GM21825 (cell line): ENCODE data around the gene XPO5.
"Not testable (repeated sequence)": the region's sequence is repeated elsewhere in the genome, so short reads cannot be mapped to it uniquely, and the experiment has no call there.

Source experiments
- ATAC-seq: cut with Tn5 transposase; IDR thresholded peaks from one replicate; pipeline ENCODE4 v1.9.1; 2021; ENCODE audit warnings: mild to moderate bottlenecking, moderate library complexity; ENCODE audit not compliant: unreplicated experiment

XPO5 gene

GRCh38 chr6:43588194-43588593 is 12.4 kb upstream of the XPO5 start:
- no peak for ATAC-seq

DNA sequence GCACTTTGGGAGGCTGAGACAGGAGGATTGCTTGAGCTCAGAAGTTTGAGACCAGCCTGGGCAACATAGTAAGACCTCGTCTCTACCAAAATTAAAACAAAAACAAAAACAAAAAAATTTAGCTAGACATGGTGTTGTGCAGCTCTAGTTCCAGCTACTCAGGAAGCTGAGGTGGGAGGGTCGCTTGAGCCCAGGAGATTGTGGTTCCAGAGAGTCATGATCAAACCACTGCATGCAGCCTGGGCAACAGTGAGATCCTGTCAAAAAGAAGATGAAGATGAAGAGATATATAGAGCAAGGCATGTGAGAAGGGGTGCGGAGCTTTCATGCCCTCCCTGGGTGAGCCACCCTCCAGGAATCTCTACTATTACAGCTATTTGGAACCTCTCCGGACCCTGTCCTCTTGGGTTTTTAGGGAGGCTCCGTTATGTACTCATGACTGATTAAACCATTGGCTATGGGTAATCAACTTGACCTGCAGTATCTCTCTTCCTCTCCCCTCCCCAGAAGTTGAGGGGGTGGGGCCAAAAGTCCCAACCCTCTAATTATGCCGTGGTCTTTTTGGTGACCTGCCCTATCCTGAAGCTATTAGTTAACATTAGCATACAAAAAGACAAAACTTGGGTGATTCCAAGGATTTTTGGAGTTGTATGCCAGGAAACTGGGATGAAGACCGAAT is 9.2 kb upstream of the XPO5 start:
- no peak for ATAC-seq

DNA sequence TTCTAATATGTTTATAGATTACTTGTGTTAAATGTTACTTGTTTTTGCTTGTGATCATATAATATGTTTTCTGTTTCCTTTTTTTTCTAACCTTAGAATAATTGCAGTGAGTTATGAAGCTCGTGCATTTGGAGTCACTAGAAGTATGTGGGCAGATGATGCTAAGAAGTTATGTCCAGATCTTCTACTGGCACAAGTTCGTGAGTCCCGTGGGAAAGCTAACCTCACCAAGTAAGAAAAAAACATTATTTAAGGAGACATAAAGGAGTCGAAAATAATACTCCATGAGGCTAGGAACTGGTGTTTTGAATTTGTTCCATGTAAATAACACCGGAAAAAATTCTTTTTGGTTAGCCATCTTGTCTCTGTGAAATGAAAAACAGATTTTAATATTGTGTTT is 7.1 kb upstream of the XPO5 start:
- ATAC-seq = no peak

DNA sequence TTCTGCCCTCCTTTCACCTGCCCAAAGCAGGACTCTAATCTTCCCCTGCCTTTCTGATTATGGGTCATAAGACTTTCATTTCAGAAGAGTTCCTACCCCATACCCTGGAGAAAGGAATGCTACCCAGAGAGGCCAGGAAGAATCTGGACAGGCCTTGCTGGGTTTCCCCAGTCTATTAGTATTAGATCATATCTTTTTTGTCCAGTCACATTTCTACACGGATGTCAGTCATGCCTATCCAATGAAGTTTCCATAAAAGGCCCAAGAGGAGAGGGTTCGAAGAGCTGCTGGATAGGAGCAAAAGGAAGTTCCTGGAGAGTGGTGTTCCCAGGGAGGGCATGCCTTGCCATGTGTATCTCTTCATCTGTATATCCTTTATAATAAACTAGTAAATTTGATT is 3.3 kb upstream of the XPO5 start:
- ATAC-seq = no peak

- ATAC-seq = no peak
Observed at GRCh38 chr6:43578748-43579147, 2.9 kb upstream of the XPO5 start.

- ATAC-seq = peak; percentile 7
Observed at GRCh38 chr6:43575105-43575771, 600 bp downstream of the XPO5 start.

GRCh38 chr6:43572015-43572414 is 3.8 kb downstream of the XPO5 start:
- ATAC-seq = no peak

GRCh38 chr6:43570876-43571441 is 4.9 kb downstream of the XPO5 start:
- ATAC-seq = no peak

GRCh38 chr6:43559328-43559727 is 16.5 kb downstream of the XPO5 start:
- ATAC-seq = no peak

- ATAC-seq = not testable (repeated sequence)
Observed at GRCh38 chr6:43557620-43558019, 18.2 kb downstream of the XPO5 start.

DNA sequence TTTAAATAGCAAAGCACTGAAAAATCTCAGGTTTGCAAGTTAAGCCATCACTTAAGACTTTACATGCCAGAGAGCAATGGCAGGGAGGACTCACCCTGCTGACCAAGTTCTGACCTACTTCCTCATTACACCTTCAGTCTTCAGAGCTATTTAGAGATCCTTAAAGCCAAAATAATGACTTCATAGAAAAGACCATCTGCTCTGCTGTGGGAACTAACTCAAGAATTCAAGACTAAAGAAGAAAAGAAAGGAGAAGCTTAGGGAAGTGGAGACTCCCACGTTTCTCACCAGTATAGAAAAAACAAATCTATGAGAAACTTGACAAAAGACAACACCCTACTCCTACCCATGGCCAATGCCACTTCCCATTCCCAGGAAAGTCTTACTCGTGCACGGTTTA is 28.6 kb downstream of the XPO5 start:
- no peak for ATAC-seq

DNA sequence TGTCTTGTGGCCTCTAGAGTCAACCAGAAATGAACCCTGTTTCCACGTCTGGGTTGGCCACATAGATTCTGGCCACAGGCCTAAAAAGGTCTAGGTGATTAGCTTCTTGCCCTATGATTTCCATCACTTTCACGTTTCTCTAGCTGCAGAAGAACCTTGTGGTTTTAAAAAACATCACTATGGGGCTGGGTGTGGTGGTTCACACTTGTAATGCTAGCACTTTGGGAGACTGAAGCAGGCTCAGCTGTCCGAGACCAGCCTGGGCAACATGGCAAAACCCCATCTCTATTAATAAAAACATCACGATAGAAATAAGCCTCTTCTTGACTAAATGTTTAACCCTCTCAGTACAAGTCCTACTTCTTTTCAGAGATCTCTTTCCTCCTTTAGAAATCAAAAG is 31.4 kb downstream of the XPO5 start:
- ATAC-seq = no peak

DNA sequence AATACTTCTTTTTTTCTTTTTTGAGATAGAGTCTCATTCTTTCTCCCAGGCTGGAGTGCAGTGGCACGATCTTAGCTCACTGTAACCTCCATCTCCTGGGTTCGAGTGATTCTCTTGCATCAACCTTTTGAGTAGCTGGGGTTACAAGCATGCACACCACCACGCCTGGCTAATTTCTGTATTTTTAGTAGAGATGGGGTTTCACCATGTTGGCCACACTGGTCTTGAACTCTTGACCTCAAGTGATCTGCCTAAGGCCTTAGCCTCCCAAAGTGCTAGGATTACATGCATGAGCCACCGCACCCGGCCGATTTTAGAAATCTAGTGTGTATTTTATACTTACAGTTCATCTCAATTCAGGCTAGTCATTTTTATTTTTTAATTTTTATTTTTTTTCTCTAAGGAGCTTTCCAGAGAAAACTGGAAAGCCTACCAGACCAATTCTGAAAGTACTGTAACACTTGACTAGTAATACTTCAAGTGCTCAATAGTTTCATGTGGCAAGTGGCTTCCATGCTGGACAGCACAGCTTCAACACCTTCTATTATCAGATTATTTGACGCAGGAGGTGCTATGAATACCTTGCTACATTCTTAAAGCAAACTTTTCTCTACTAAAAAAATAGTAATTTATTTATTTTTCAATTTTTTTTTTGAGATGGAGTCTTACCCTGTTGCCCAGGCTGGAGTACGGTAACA is 33.9 kb downstream of the XPO5 start:
- no peak for ATAC-seq

DNA sequence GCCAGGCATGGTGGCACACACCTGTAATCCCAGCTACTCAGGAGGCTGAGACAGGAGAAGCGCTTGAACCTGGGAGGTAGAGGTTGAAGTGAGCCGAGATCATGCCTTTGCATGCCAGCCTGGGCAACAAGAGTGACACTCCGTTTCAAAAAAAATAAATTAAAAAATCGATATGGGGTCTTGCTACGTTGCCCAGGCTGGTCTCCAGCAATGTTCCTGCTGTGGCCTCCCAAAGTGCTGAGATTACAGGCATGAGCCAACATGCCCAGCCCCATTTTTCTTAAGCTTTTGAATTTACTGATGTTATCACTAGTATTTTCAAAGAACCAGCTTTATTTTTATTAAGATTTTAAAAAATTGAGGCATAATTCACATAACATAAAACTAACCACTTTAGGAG is 35.3 kb downstream of the XPO5 start:
- no peak for ATAC-seq

DNA sequence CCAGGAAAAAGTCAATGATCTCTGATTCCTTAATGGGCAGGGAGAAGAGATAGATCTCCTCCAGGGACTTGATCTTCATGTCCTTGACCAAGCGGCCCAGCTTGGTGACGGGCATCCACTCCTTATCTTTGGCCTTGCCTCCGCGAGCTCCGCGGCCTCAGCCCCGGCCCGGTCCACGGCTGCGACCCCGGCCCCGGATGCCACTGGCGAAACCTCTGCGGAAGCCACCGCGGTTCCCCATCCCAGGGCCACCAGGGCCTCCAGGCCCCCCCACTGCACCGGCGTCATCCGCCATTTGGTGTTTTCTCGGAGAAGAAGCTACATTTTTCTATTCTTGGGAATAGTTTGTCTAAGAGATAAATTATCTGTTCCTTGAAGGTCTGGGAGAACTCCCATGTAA is 36.4 kb downstream of the XPO5 start:
- ATAC-seq = not testable (repeated sequence)

GRCh38 chr6:43538986-43539385 is 36.9 kb downstream of the XPO5 start:
- ATAC-seq = not testable (repeated sequence)

GRCh38 chr6:43532201-43532600 is 43.6 kb downstream of the XPO5 start:
- no peak for ATAC-seq

GRCh38 chr6:43524483-43524961 is 51.3 kb downstream of the XPO5 start:
- no peak for ATAC-seq

DNA sequence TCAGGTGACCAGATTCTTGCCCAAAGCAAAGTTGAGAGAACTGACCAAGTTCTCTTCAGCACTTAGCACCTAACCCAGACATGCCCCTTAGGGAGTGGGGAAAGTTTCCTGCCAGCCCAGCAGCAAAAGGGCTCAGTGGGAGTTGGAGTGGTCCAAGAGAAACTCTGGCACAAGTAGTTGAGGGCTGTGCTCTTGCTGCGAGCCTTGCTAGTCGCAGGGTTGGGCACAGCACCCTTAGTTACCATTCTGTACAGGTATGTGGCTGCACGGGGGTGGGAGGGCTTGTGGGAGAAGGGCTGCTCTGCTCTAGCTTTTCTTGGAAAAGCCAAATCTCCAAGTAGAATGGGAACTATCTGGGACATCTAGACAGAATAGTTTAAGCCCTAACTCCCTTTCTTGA is 52.6 kb downstream of the XPO5 start:
- ATAC-seq = no peak

DNA sequence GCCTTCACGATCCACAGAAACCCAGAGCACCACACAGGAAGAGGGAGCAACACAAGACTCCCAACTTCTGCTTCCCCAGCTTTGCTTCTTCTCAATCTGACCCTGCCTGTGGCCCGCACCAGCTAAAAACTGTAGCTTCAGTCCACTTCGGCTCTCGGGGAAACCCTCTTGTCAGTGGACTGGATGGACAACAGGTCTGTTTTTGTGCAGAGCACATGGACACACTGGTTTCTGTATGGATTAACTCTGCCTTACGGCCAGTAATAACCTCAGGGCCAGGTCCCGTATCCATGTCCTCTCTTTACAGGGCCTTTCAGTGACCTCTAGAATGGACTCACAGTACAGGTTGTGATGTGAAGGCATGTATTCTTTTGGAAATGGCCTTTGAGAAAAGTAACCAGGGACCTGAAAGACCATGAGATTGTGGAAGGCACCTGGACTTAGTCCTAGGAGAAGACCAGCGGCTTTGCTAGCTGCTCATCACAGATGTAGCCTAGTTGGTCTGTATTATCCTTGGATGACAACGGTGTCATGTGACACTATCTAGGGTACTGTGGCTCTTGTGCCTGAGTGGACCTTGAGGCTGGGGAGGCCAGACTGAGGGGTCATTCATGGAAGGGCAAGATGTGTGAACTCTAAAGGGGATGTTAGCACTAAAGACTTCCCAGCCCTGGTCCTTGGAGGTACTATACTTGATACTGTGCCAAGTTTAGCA is 53.1 kb downstream of the XPO5 start:
- no peak for ATAC-seq

GRCh38 chr6:43521836-43522235 is 54.0 kb downstream of the XPO5 start:
- ATAC-seq = no peak
